GM19324 (cell line): ENCODE results near the gene PAX7.
"Not testable (repeated sequence)": the region's sequence is repeated elsewhere in the genome, so short reads cannot be mapped to it uniquely, and the experiment has no call there.

ENCODE experiments used
- ATAC-seq: cut with Tn5 transposase; IDR thresholded peaks from one replicate; pipeline ENCODE4 v1.9.1; 2021; ENCODE audit warnings: mild to moderate bottlenecking, moderate library complexity; ENCODE audit not compliant: unreplicated experiment, low FRiP score

Gene PAX7

GRCh38 chr1:18630511-18631495, at the start of gene PAX7:
Gene PAX7 (plus strand): TSS chr1:18630846. CDS start chr1:18631604, 758 bp downstream.
- no peak for ATAC-seq

- no peak for ATAC-seq
Observed at GRCh38 chr1:18581420-18581880, 49.2 kb upstream of the PAX7 start.

DNA sequence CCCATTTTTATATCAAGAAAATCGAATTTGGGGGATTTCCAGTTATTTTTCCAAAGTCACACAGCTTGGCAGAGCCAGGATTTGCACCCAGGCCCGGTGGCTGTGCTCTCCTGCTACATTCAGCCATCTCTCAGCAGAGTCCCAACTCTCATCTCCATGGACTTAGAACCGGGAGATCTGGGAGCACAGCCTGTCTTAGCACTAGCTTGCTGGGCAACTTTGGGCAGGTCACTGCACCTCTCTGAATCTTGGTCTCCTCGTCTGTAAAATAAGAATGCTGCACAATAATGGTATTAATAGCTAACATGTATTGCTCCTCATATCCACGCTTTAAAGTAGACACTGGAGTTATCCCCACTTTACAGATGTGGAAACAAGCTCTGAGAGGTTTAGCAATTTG, 47.8 kb upstream of the PAX7 start:
- no peak for ATAC-seq

DNA sequence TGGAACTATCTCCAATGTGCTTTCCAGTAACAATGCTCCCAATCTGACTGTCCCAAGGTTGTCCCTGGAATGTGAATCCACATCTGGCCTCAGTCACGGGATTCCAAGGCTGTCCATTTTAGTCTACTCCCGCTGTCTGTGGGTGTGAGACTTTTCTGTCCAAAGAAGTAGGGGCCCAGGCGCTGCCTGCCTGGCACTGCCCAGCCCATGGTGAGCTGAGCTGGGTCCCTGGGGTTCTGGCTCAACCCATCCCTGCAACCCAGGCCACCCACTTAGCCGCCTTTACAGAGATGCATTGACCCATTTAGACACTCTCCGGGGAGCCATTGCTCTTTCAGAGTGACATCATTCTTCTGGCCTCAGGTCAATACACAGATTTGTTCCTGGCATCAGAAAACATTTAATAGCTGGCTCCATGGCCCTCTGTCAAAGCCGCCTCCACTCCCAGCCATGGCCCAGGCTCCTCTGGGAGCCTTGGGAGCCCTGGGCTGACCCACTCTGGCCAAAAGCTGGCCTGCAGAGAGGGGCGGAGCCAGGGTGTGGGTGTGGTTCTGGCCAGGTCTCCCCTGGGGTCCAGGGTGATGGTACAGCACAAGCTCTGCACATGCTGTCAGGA, 47.2 kb upstream of the PAX7 start:
- ATAC-seq: no peak

DNA sequence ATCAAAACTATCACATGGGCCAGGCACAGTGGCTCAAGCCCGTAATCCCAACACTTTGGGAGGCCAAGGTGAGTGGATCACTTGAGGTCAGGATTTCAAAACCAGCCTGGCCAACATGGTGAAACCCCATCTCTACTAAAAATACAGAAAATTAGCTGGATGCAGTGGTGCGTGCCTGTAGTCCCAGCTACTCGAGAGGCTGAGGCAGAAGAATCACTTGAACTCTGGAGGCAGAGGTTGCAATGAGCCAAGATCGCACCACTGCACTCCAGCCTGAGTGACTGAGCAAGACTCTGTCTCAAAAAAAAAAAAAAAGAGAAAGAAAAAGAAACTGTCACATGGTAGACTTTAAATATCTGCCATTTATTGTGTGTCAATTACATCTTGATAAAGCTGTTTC, 44.6 kb upstream of the PAX7 start:
- not testable (repeated sequence) for ATAC-seq

DNA sequence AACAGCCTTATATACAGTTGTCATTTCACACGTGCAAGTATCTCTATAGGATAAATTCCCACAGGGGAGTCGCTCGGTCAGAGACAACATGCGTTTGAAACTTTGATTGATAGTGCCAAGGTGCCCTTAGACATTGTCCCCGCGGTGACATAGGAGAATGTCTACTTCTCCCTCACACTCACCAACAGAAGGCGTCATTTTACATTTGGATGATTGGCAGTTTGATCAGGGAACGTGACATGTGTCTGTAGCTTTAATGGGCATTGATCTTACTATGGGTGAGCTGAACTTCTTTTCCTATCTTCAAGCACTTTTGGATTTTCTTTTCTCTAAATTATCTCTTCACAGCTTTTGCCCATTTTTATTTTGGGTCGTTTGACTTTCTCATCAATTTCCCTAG, 42.6 kb upstream of the PAX7 start:
- no peak for ATAC-seq

GRCh38 chr1:18592368-18592767, 38.3 kb upstream of the PAX7 start:
- ATAC-seq: no peak

GRCh38 chr1:18597160-18598042, 33.2 kb upstream of the PAX7 start:
- ATAC-seq: no peak

DNA sequence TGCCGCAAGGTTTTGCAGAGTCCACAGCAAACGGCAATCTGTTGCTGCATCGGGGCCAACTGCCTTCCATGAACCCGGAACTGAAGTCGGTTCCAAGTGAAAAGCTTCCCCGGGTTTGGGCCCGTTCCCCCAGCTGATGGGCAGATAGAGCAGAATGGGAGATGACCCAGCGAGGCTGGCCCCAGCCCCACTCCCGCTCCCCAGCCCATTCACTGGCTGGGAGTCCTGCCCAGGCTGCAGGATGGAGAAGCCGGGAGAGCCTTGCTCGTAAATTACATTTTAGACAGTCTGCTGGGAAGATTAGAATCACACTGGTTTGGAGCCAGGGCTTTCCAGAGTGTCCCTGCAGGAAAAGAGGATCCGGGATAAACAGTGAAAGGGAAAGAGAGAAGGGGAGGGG, 31.6 kb upstream of the PAX7 start:
- ATAC-seq: no peak

DNA sequence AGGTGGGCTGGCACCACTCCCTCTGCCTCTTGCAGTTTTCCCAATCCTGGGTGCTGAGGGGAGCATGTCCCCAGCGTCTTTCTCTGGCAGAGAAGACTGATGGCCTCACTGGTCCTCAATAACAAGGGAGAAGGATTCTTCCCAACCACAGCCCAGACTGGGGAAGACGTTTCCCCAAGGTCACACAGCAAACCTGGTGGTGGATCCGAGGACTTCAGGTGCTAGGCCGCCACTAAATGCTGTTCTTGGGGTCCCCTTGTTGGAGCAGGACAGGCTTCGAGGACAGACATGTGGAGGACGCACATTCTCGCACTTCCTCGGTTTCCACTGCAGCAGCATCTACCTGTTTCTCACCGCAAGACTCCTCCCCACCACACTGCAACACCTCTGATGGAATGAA, 30.9 kb upstream of the PAX7 start:
- ATAC-seq: no peak

GRCh38 chr1:18602533-18603211, 28.0 kb upstream of the PAX7 start:
- ATAC-seq: no peak

DNA sequence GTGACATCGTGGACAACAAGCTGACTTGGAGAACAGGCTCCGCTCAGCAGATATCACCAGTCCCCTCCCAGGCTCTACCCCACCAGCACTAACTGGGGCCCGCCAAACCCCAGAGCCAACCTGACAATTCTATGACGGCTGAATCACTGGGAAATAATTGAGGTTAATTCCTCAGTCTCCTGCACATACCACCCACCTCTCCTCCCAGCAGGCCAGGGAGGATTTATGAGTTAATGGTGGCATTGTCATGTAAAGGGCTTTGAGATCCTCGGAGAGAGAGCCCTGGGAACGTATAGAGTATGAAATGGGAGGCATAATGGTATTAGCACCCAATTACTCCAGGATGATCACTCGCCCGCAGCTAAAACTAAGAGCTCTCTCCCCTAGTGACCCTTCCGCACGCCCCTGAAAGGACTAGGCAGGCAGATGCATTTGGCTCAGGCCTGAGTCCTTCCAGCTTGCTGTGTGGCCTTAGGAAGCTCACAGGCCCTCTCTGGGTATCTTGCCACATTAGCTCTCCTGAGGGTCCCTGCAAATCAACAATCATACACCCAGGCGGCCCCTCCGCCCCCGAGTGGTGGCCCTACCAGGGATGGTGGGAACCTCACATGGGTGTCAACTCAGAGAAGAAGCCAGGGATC, 27.3 kb upstream of the PAX7 start:
- no peak for ATAC-seq

DNA sequence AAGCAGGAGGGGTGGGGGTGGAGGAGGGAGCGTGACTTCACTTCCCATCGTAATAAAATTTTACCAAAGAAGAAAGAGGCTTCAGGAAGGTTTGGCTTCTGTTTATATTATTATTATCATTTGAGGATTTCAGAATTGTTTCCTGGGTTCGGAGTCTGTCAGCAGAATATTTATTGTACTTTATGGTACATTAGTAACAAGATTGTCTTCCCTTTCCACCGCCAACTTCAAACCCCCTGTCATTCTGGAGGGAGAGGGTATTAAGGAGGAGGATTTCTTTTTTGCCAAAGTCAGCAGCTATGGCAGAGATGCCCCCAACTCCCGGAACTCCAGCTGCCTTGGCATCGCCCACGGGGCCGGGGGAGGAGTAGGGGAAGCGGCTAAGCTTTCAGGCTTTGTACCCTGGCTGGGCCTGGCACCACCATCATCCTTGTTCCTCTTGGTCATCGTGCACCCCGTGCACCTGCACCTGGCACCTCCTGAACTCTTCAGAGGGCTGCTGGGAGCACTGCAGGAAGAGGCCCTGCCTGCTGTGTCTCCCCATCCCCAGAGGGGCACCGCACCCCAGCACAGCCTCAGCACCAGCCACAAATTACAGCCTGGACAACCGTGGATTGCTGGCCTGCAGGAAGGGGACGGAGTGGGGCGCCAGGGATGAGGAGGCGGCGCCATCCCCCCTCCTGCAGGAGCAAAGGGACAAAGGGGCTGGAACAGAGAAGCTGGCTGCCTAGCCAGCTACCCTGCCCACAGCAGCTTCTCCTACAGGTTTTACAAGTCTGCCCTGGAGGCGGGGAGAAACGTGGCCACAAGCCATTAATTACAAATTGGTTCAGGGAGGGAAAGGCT, 24.0 kb upstream of the PAX7 start:
- no peak for ATAC-seq

- no peak for ATAC-seq
Observed at GRCh38 chr1:18607289-18607760, 23.3 kb upstream of the PAX7 start.

- no peak for ATAC-seq
Observed at GRCh38 chr1:18608534-18608933, 22.1 kb upstream of the PAX7 start.

GRCh38 chr1:18611311-18611710, 19.3 kb upstream of the PAX7 start:
- ATAC-seq: no peak

DNA sequence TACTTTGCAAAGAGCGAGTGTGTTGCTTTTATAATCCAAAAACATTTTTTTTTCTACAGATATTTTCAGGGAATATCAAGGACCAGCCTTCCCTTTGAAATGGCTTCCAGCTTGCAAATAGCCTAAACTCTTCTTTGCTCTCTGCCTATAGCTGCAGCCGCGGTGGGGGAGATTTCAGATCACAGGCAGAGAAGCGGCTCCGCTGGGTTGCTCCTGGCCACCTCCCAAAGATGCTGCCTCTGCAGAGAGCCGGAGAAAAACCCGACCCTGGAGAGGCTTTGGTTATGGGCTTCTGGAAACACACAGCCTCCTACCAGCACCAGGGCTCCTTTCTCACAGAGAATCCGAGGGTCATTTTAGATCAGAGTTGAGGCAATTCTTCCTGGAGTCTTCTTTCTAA, 18.6 kb upstream of the PAX7 start:
- ATAC-seq: no peak

DNA sequence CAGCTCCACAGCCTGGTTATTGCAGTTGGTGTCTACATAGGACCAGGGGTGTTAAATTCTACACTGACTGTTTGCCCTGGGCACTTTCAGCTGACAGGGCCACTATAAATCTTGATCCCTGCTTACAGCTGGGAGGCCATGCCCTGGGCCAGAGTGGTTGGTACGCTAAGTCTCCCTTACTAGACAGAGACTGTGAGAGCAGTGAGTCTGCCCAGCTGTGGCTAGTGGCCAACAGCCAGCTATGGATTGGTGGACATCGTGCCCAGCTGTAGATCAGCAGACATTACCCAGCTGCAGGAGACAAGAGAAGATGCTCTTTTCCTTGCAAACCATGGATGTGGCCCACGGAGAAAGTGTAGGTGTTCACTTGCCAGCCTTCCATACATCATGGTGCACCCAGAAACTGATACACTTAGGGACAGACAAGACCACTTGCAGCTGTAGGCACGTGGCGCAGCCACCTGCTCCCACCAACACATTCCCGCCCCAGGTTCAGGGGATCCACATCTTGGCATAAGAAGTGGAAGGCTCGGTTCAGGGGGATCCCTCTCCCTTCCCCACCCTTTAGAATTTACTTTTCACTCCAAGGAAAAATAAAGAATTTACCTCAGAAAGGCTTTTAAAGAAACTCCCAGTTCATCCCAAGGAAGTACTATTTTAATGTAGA, 16.4 kb upstream of the PAX7 start:
- no peak for ATAC-seq
